Hepatocyte (in vitro differentiated cells): ENCODE measurements around the gene NPIPA1.
"Not testable (repeated sequence)": the region's sequence is repeated elsewhere in the genome, so short reads cannot be mapped to it uniquely, and the experiment has no call there.

ENCODE experiments used
- CTCF ChIP-seq: fragments of 200-600 bp; sonication (generic); IDR thresholded peaks from 2 replicates; pipeline ENCODE4 v1.5.1; 2016; ENCODE audit warnings: antibody characterized with exemption, mild to moderate bottlenecking; ENCODE audit not compliant: poor library complexity
- EZH2 ChIP-seq: fragments of 200-600 bp; sonication (generic); IDR thresholded peaks from 2 replicates; pipeline ENCODE4 v1.6.1; 2016; ENCODE audit warnings: antibody characterized with exemption, mild to moderate bottlenecking, borderline replicate concordance
- EZH2phosphoT487 ChIP-seq: fragments of 200-600 bp; sonication (generic); IDR thresholded peaks from one replicate; pipeline ENCODE4 v1.6.1; 2018; ENCODE audit warnings: antibody characterized with exemption, mild to moderate bottlenecking, low read depth, moderate library complexity; ENCODE audit not compliant: unreplicated experiment, severe bottlenecking

GRCh38 chr16:14896023-14896422, 41.2 kb upstream of the NPIPA1 start:
- not testable (repeated sequence) for TF ChIP-seq CTCF, EZH2, EZH2phosphoT487
